Measurements from ENCODE around the gene SPIB.

The SPIB gene

DNA sequence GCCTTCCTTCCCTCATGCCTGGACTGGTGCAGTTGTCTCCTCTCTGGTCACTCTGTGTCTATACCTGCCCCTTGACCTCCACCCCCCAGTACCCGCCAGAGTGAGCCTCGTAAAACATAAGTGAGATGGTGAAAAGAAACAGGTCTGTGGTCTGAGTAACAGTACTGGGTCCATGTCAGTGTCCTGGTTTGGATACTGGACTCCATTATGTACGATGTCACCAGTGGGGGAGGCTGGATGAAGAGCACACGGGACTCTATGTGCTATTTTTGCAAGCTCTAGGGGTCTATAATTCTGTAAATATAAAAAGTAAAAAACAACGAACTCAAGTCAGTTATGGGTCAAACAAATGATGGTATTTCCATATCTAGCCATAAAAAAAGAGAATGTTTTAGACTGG lies 28.3 kb downstream of the SPIB start:
- no peak overlapping the region for H3K4me3 ChIP-seq (ENCODE audit: low read depth, low read length)
- TF ChIP-seq, protein P1, sequence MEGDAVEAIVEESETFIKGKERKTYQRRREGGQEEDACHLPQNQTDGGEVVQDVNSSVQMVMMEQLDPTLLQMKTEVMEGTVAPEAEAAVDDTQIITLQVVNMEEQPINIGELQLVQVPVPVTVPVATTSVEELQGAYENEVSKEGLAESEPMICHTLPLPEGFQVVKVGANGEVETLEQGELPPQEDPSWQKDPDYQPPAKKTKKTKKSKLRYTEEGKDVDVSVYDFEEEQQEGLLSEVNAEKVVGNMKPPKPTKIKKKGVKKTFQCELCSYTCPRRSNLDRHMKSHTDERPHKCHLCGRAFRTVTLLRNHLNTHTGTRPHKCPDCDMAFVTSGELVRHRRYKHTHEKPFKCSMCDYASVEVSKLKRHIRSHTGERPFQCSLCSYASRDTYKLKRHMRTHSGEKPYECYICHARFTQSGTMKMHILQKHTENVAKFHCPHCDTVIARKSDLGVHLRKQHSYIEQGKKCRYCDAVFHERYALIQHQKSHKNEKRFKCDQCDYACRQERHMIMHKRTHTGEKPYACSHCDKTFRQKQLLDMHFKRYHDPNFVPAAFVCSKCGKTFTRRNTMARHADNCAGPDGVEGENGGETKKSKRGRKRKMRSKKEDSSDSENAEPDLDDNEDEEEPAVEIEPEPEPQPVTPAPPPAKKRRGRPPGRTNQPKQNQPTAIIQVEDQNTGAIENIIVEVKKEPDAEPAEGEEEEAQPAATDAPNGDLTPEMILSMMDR (IDR thresholded peaks at IDR 0.05; ENCODE audit: insufficient read depth, low read depth, low read length, missing control alignments): no peak
- DNase-seq (ENCODE audit: low read depth): no peak

DNA sequence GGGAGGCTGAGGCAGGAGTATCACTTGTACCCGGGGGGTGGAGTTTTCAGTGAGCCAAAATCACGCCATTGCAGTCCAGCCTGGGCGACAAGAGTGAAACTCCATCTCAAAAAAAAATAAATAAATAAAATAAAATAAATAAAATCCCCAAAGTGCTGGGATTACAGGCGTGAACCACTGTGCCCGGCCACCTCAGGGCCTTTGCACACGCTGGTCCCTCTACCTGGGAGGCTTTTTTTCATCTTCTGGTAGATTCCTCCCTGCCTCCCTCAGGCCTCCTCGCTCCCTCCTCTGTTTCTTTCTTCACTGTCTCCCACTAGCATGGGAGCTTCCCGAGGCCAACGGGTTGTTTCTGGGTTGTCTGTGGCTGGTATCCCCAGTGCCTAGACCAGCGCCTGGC lies 29.0 kb downstream of the SPIB start:
- DNase-seq (ENCODE audit: low read depth): no peak
- no peak overlapping the region for H3K4me3 ChIP-seq (ENCODE audit: low read depth, low read length)
- TF ChIP-seq, protein P1 (IDR thresholded peaks at IDR 0.05; ENCODE audit: insufficient read depth, low read depth, low read length, missing control alignments): no peak

DNA sequence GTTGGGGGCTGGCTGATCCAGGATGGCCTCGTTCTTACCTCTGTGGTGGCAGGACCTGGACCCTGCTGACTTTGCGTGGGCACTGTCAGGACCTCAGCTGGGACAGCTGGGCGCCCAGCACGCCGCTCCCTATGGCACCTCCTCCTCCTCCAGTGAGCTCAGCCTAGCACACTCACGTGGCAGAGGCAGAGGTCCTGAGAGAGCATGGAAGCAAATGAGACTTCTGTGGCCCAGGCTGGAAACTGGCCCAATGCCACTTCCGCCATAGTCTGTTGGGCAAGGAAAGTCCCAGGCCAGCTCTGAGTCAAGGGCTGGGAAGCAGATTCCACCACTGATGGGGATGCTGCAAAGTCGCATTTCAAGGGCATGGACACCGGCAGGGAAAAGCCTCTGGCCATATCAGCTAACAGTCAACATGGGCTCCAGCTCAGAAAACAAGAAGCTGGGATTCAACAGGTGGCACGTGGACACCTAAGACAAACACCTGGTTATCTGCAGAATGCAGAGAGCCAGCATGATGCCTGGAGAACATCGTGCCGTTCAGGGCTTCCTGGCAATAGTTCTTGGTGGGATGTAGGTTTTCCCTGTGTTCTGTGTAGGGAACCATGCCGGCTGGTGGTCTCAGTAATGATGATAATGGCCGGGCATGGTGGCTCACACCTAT lies 30.6 kb downstream of the SPIB start:
- no peak overlapping the region for H3K4me3 ChIP-seq (ENCODE audit: low read depth, low read length)
- TF ChIP-seq, protein P1 (IDR thresholded peaks at IDR 0.05; ENCODE audit: insufficient read depth, low read depth, low read length, missing control alignments): no peak
- no peak for DNase-seq (ENCODE audit: low read depth)

DNA sequence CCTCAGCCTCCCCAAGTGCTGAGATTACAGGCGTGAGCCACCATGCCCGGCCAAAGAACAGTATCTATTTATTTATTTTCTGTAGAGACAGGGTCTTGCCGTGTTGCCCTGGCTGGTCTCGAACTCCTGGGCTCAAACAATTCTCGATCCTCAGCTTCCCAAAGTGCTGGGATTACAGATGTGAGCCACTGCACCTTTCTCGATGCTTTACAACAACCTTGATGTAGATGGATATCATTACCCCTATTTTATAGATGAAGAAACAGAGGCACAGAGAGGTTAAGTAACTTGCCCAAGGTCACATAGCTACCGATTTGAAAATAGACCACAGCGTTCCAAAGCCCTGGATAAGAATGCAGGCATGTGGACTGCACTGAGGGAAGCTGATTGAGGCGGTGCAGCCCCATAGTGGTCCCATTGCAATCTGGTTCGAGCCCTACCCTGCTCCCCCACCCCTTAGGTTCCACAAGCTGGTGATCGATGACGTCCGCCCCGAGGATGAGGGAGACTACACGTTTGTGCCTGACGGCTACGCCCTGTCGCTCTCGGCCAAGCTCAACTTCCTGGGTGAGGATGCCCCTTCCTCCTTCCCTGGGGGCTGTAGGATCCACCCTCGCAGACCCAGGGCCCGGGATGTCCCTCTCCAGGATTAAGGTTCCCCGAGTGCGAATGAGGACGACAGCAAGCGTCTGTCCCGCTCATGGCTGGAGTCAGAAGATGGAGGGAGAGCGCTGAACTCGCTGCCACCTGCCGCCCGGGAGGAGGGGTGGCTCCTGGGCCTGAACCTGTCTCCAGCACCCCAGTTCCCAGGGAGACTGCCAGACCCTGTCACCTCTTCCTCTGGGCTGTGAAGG lies 31.9 kb downstream of the SPIB start:
- TF ChIP-seq, protein P1 (IDR thresholded peaks at IDR 0.05; ENCODE audit: insufficient read depth, low read depth, low read length, missing control alignments): no peak
- H3K4me3 ChIP-seq (ENCODE audit: low read depth, low read length): no peak overlapping the region
- no peak for DNase-seq (ENCODE audit: low read depth)

DNA sequence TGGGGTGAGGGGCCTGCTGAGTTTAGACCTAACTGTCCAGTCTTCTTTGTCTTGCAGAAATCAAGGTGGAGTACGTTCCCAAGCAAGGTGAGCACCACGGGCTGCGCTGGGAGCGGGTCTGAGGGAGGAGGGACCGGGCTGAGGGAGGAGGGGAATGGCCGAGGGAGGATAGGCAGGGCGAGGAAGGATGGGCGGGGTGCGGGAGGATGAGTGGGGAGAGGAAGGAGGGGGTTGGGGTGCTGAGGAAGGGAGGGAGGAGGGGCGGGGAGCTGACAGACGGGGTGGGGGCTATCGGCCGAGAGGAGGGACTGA lies 32.4 kb downstream of the SPIB start:
- TF ChIP-seq, protein P1 (IDR thresholded peaks at IDR 0.05; ENCODE audit: insufficient read depth, low read depth, low read length, missing control alignments): no peak
- no peak overlapping the region for H3K4me3 ChIP-seq (ENCODE audit: low read depth, low read length)
- no peak for DNase-seq (ENCODE audit: low read depth)

DNA sequence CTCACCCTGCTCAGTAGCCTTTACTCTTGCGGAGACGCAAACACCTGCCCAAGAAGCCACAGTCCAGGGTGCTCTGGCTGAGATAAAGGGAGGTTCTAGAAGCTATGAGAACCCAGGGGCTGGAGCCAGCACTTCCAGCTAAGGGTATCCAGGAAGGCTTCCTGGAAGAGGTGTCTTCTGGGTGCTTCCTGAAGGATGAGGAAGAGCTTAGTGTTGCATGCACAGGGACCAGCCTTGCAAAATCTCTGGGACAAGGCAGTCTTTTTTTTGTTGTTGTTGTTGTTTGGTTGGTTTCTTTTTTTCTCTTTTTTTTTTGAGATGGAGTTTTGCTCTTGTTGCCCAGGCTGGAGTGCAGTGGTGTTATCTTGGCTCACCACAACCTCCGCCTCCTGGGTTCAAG lies 34.5 kb downstream of the SPIB start:
- TF ChIP-seq, protein P1 (IDR thresholded peaks at IDR 0.05; ENCODE audit: insufficient read depth, low read depth, low read length, missing control alignments): no peak
- no peak for DNase-seq (ENCODE audit: low read depth)
- H3K4me3 ChIP-seq (ENCODE audit: low read depth, low read length): no peak overlapping the region

Data from GM12865 (cell line).